NT2/D1 (cell line): Measurements from ENCODE around the gene ACADM.
"Not testable (repeated sequence)": the region's sequence is repeated elsewhere in the genome, so short reads cannot be mapped to it uniquely, and the experiment has no call there.

Experiments
- DNase-seq: peaks from one replicate; pipeline ENCODE4 v3.0.0-alpha.2; 2011; ENCODE audit warnings: low read depth, low spot score
- H3K27me3 ChIP-seq: 2 replicates; pipeline ENCODE4 v1.6.0; 2011; ENCODE audit warnings: mild to moderate bottlenecking; ENCODE audit not compliant: insufficient read length, insufficient read depth
- H3K36me3 ChIP-seq: 2 replicates; pipeline ENCODE4 v1.6.1; 2011; ENCODE audit warnings: mild to moderate bottlenecking, low read length, mixed read lengths; ENCODE audit not compliant: insufficient read depth, insufficient read length
- H3K4me1 ChIP-seq: 2 replicates; pipeline ENCODE4 v1.5.1; 2011; ENCODE audit not compliant: insufficient read depth, insufficient read length
- H3K4me3 ChIP-seq: 2 replicates; pipeline ENCODE4 v1.5.1; 2011; ENCODE audit warnings: low read depth; ENCODE audit not compliant: insufficient read length
- H3K9ac ChIP-seq: 2 replicates; pipeline ENCODE4 v1.6.0; 2011; ENCODE audit warnings: low read depth; ENCODE audit not compliant: insufficient read length
- H3K9me3 ChIP-seq: 2 replicates; pipeline ENCODE4 v1.5.1; 2011; ENCODE audit warnings: mild to moderate bottlenecking, low read length; ENCODE audit not compliant: insufficient read depth
- SUZ12 ChIP-seq: IDR thresholded peaks from 2 replicates; pipeline ENCODE4 v1.6.1; 2011; ENCODE audit not compliant: insufficient read length, insufficient read depth; ENCODE audit errors: extremely low read depth
- YY1 ChIP-seq: IDR thresholded peaks from 2 replicates; pipeline ENCODE4 v1.6.1; 2011; ENCODE audit not compliant: insufficient read length, insufficient read depth
- ZNF274 ChIP-seq: IDR thresholded peaks from 2 replicates; pipeline ENCODE4 v1.6.1; 2011; ENCODE audit warnings: mild to moderate bottlenecking, low read depth, low read length

Gene ACADM

DNA sequence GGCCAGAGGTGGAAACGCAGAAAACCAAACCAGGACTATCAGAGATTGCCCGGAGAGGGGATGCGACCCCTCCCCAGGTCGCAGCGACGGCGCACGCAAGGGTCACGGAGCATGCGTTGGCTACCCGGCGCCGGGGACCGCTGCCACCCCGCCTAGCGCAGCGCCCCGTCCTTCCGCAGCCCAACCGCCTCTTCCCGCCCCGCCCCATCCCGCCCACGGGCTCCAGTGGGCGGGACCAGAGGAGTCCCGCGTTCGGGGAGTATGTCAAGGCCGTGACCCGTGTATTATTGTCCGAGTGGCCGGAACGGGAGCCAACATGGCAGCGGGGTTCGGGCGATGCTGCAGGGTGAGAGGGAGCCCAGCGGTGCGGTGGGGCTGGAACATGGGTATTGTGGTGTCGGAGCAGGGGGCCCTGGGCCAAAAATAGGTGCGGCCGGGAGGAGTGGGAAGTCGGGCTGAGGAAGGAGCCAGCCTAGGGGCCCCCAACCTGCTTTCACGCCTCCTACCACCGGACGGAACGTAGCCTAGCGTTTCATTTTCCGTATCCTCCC is at the start of gene ACADM:
Gene ACADM (plus strand): TSS at position 238 of the 551 bp plus-strand sequence. CDS start 79 bp downstream, at position 317.
- peaks cover 17% of the 10 kb centered on the region for H3K9me3 ChIP-seq
- peaks cover 3% of the 10 kb centered on the region for H3K36me3 ChIP-seq
- no peaks in the 10 kb centered on the region for H3K4me1 ChIP-seq
- peak; percentile 64 for DNase-seq
- no peaks in the 10 kb centered on the region for H3K27me3 ChIP-seq
- H3K9ac ChIP-seq = peak within 1 kb of the TSS; percentile 95
- TF ChIP-seq ZNF274 (no peak), SUZ12 (no peak), YY1 (peak; percentile 39)
- H3K4me3 ChIP-seq = peak within 1 kb of the TSS; percentile 87

DNA sequence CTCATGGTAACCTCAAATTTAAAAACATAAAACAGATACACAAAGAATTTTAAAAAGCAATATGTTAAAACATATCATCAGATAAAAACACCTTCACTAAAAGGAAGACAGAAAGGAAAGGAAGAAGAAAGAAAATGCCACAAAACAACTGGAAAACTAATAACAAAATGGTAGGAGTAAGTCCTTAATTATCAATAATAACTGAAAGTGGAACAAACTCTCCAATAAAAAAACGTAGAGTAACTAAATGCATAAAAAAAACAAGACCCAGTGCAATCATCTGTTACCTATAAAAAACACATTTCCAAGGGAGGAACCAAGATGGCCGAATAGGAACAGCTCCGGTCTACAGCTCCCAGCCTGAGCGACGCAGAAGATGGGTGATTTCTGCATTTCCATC is 47.1 kb upstream of the ACADM start:
- H3K4me3 ChIP-seq = peak overlapping the region; percentile 55
- peak overlapping the region; percentile 33 for H3K9ac ChIP-seq
- peaks cover 9% of the 10 kb centered on the region; the same call in 1 of the 2 replicates for H3K9me3 ChIP-seq
- no peak for TF ChIP-seq ZNF274
- no peak for TF ChIP-seq YY1
- TF ChIP-seq SUZ12 = no peak
- H3K4me1 ChIP-seq = peaks cover 8% of the 10 kb centered on the region
- no peak for DNase-seq
- no peaks in the 10 kb centered on the region for H3K27me3 ChIP-seq
- no peaks in the 10 kb centered on the region for H3K36me3 ChIP-seq

DNA sequence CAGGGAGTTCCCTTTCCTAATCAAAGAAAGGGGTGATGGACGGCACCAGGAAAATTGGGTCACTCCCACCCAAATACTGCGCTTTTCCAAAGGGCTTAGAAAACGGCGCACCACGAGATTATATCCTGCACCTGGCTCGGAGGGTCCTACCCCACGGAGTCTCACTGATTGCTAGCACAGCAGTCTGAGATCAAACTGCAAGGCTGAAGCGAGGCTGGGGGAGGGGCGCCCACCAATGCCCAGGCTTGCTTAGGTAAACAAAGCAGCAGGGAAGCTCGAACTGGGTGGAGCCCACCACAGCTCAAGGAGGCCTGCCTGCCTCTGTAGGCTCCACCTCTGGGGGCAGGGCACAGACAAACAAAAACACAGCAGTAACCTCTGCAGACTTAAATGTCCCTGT is 46.5 kb upstream of the ACADM start:
- Histone ChIP-seq H3K9ac (peak overlapping the region; percentile 33), H3K4me3 (peak overlapping the region; percentile 55)
- H3K36me3 ChIP-seq, H3K9me3 ChIP-seq, H3K27me3 ChIP-seq, H3K4me1 ChIP-seq: not testable (repeated sequence)
- TF ChIP-seq YY1 = peak; percentile 21
- DNase-seq = peak; percentile 9

DNA sequence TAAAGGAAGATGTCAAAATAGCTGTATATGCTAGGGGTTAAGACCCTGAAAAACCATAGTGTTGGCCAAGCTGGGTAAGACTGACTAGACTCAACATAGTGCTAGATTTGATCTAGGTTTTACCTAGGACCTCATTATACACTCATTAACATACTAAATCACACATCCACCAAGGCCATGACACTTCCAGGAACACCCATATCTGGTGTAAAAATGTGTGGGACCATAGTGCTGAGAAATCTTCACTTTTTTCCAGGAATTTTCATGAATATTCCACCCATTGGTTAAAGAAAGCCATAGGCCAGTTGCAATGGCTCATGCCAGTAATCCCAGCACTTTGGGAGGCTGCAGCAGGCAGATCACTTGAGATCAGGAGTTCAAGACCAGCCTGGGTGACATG is 34.0 kb upstream of the ACADM start:
- Histone ChIP-seq H3K4me1 (no peaks in the 10 kb centered on the region), H3K36me3 (no peaks in the 10 kb centered on the region), H3K4me3 (no peak overlapping the region), H3K27me3 (no peaks in the 10 kb centered on the region), H3K9me3 (0 out of 2 replicates have a peak, but pooled peaks cover 5% of the 10 kb centered on the region), H3K9ac (no peak overlapping the region)
- no peak for TF ChIP-seq ZNF274
- TF ChIP-seq YY1 = no peak
- TF ChIP-seq SUZ12 = no peak
- DNase-seq = no peak

DNA sequence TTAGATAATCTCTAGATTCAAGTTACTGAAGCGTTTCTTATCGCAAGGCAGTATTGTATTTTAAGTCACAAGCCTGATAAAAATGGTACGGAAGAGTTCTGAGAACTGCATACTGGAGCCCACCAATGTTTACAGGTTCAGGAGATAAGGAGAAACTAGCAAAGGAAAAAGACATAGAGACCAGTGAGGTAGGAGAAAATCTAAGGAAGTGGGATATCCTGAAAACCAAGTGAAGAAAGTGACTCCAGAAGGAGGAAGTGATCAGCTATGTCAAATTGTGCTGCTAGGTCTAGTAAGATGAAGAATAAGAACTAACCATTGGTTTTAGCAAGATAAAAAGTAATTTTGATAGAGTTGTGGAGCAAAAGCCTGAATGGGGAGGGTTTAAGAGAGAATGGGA is 31.0 kb upstream of the ACADM start:
- no peaks in the 10 kb centered on the region for H3K4me1 ChIP-seq
- no peaks in the 10 kb centered on the region for H3K27me3 ChIP-seq
- H3K9me3 ChIP-seq = no peaks in the 10 kb centered on the region
- no peak for DNase-seq
- no peak overlapping the region for H3K4me3 ChIP-seq
- H3K36me3 ChIP-seq = no peaks in the 10 kb centered on the region
- TF ChIP-seq ZNF274 (no peak), YY1 (no peak), SUZ12 (no peak)
- no peak overlapping the region for H3K9ac ChIP-seq

DNA sequence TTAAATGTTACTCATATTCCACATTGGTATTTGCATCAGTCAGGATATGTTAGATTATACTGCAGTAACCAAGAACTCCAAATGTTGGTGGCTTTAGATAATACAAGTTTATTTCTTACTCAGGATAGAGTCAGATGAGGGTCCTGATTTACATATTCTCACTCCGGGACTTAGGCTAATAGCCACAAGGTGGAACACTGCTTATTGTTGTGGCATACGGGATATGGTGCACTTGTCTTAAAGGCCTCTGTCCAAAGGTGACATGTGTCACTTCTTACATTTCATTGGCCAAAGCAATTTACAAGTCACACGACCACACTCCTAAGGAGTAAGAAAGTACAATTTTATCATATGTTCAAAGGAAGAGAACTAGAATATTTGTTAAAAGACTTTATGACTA is 28.5 kb upstream of the ACADM start:
- H3K4me3 ChIP-seq = no peak overlapping the region
- no peaks in the 10 kb centered on the region for H3K27me3 ChIP-seq
- no peak for TF ChIP-seq ZNF274
- no peak overlapping the region for H3K9ac ChIP-seq
- H3K9me3 ChIP-seq = no peaks in the 10 kb centered on the region
- no peak for DNase-seq
- no peaks in the 10 kb centered on the region for H3K4me1 ChIP-seq
- no peaks in the 10 kb centered on the region for H3K36me3 ChIP-seq

DNA sequence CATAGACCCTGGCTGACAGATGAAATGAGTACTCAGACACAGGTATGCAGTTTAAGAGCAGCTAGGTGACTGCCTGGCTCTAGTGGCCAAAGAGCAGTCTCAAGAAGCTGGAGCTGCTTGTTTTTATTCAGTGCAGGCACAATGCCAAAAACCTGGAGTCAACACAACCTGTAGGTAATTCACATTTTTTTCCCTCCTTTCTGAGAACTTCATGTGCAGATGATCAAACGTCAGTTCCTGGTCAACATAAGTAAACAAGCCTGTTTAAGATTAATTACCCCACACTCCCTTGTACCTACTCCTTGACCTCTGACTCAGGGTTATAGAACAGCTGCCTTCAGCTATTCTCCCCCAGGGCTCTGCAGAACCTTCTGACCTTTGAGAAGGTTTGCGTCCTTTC is 17.3 kb upstream of the ACADM start:
- DNase-seq = no peak
- Histone ChIP-seq H3K27me3 (no peaks in the 10 kb centered on the region), H3K4me1 (no peaks in the 10 kb centered on the region), H3K4me3 (no peak overlapping the region), H3K9ac (no peak overlapping the region), H3K9me3 (peaks cover 15% of the 10 kb centered on the region), H3K36me3 (no peaks in the 10 kb centered on the region)
- TF ChIP-seq YY1 (no peak), SUZ12 (no peak), ZNF274 (no peak)

DNA sequence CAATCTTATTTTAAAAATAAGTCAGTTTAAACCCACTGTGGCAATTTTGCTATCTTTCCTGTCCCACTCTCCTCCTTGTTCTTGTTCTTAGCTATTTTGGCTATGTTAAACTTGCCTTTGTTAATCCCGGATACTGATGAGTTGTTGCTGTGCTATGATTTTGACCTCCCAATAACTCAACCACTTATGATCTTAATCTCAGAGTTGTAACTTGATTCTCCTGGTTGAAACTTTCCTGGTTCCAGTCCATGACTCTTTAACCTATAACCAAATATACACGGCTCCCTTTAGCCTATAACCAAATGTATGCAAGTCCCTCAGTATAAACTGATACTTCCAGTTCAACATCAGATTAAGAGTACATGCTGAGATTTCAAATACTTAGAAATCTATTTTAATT is 15.6 kb upstream of the ACADM start:
- TF ChIP-seq YY1 (no peak), ZNF274 (no peak), SUZ12 (no peak)
- no peaks in the 10 kb centered on the region for H3K27me3 ChIP-seq
- H3K4me3 ChIP-seq = no peak overlapping the region
- H3K36me3 ChIP-seq = no peaks in the 10 kb centered on the region
- no peak overlapping the region for H3K9ac ChIP-seq
- H3K9me3 ChIP-seq = peaks cover 15% of the 10 kb centered on the region
- DNase-seq = no peak
- H3K4me1 ChIP-seq = no peaks in the 10 kb centered on the region
